COR-L47 (cell line): ENCODE data around the gene TUBG1.

Experiments
- DNase-seq: peaks from one replicate; lab custom pipeline; 2025; lab: John Stamatoyannopoulos, UW

Gene TUBG1

GRCh38 chr17:42609182-42609813 is at the start of gene TUBG1, which contains the start of gene RETREG3:
TUBG1 (plus strand) TSS chr17:42609683; CDS start chr17:42609738, 55 bp downstream.
RETREG3 (minus strand) TSS chr17:42609374; CDS start chr17:42609324, 50 bp downstream.
- DNase-seq, result peak; percentile 98

GRCh38 chr17:42560246-42560645 is 49.2 kb upstream of the TUBG1 start:
- no peak for DNase-seq

GRCh38 chr17:42561897-42562387 is 47.5 kb upstream of the TUBG1 start, which contains the start of gene COASY:
COASY (plus strand) TSS chr17:42562148; CDS start chr17:42562623, 475 bp downstream.
- DNase-seq, result peak; percentile 99

- no peak for DNase-seq
Observed at GRCh38 chr17:42562388-42563142, 46.9 kb upstream of the TUBG1 start.

- no peak for DNase-seq
Observed at GRCh38 chr17:42563143-42563509, 46.4 kb upstream of the TUBG1 start.

GRCh38 chr17:42563543-42563942 is 45.9 kb upstream of the TUBG1 start:
- DNase-seq, result no peak

- DNase-seq, result no peak
Observed at GRCh38 chr17:42563950-42564349, 45.5 kb upstream of the TUBG1 start.

GRCh38 chr17:42564815-42565522 is 44.5 kb upstream of the TUBG1 start:
- DNase-seq, result no peak

- DNase-seq, result no peak
Observed at GRCh38 chr17:42565523-42566214, 43.8 kb upstream of the TUBG1 start.

- no peak for DNase-seq
Observed at GRCh38 chr17:42566215-42566882, 43.1 kb upstream of the TUBG1 start.

GRCh38 chr17:42566883-42567573 is 42.5 kb upstream of the TUBG1 start, which contains the start of gene MLX:
MLX (plus strand) TSS chr17:42567100; CDS start chr17:42567125, 25 bp downstream.
- peak; percentile 97 for DNase-seq

GRCh38 chr17:42568341-42569111 is 41.0 kb upstream of the TUBG1 start:
- no peak for DNase-seq

- no peak for DNase-seq
Observed at GRCh38 chr17:42571435-42572225, 37.9 kb upstream of the TUBG1 start.

GRCh38 chr17:42573095-42573494 is 36.4 kb upstream of the TUBG1 start:
- DNase-seq, result no peak

- no peak for DNase-seq
Observed at GRCh38 chr17:42574463-42574862, 35.0 kb upstream of the TUBG1 start.

- DNase-seq, result no peak
Observed at GRCh38 chr17:42577140-42577531, 32.3 kb upstream of the TUBG1 start.

GRCh38 chr17:42577532-42578281 is 31.8 kb upstream of the TUBG1 start, which contains the start of gene PSMC3IP:
PSMC3IP (minus strand) TSS chr17:42577729; CDS start chr17:42577686, 43 bp downstream.
- peak; percentile 90 for DNase-seq

- DNase-seq, result peak; percentile 89
Observed at GRCh38 chr17:42578282-42578869, 31.1 kb upstream of the TUBG1 start.
